PFSK-1 (cell line): Measurements from ENCODE around the gene PCBP1.

Source experiments
- FOXP2 ChIP-seq: optimal IDR thresholded peaks from 2 replicates; pipeline ENCODE3; 2011; ENCODE audit warnings: borderline replicate concordance, control low read depth, inconsistent platforms; ENCODE audit not compliant: insufficient read depth; ENCODE audit errors: extremely low read length, extremely low read depth
- POLR2AphosphoS5 ChIP-seq: IDR thresholded peaks from 2 replicates; pipeline ENCODE4 v1.6.1; 2012; ENCODE audit warnings: low read depth, mild to moderate bottlenecking, control low read depth, low read length, moderate library complexity
- TAF1 ChIP-seq: IDR thresholded peaks from 2 replicates; pipeline ENCODE4 v1.6.1; 2012; ENCODE audit warnings: low read length, control low read depth, borderline replicate concordance; ENCODE audit not compliant: insufficient read depth
- TF ChIP-seq, protein P1 (sequence below), 2 experiments: IDR thresholded peaks; 2 replicates each; pipeline versions ENCODE4 v1.6.1 to v1.8.0; 2011 to 2012; ENCODE audit warnings: low read depth in 2 of 2, low read length in 2 of 2, control low read depth in 1 of 2, inconsistent platforms in 1 of 2, mild to moderate bottlenecking in 1 of 2, moderate library complexity in 1 of 2; ENCODE audit not compliant: insufficient read depth in 1 of 2

DNA sequence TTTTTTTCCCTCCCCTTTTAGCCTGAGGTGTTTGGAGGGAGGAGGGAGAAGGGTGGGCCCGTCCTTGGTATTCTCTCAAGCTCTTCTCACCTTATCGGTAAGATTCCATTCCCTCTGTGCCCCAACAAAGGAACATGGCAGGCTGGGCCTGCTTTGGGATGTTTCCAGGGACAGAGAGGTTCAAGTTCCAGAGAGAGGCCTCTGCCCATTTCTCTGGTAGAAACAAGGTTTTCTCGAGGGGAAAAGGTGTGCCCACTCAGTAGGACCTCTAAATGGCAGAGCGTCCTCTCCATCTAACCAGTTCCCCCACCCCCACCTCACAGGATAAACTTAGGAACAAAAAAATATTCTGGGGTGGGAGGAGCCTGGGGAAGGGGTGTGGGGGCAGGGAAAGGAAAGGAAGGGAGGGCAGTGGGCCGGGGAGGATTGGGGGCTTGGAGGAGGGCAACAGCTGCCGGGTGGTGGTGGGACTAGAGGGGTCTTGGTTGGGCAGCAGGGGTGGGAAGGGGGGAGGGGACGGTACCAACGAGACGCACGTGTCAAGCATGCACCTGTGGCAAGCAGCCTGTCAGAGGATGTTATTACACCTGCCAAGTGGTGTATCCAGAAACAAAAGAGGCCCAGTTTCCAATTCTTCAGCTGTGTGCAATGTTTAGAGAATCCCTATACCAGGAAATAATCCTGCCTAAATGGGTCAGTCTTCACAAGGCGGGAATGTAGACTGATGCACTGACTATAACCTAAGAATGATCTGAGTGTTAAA is 2.1 kb downstream of the PCBP1 start:
- TF ChIP-seq, protein P1, sequence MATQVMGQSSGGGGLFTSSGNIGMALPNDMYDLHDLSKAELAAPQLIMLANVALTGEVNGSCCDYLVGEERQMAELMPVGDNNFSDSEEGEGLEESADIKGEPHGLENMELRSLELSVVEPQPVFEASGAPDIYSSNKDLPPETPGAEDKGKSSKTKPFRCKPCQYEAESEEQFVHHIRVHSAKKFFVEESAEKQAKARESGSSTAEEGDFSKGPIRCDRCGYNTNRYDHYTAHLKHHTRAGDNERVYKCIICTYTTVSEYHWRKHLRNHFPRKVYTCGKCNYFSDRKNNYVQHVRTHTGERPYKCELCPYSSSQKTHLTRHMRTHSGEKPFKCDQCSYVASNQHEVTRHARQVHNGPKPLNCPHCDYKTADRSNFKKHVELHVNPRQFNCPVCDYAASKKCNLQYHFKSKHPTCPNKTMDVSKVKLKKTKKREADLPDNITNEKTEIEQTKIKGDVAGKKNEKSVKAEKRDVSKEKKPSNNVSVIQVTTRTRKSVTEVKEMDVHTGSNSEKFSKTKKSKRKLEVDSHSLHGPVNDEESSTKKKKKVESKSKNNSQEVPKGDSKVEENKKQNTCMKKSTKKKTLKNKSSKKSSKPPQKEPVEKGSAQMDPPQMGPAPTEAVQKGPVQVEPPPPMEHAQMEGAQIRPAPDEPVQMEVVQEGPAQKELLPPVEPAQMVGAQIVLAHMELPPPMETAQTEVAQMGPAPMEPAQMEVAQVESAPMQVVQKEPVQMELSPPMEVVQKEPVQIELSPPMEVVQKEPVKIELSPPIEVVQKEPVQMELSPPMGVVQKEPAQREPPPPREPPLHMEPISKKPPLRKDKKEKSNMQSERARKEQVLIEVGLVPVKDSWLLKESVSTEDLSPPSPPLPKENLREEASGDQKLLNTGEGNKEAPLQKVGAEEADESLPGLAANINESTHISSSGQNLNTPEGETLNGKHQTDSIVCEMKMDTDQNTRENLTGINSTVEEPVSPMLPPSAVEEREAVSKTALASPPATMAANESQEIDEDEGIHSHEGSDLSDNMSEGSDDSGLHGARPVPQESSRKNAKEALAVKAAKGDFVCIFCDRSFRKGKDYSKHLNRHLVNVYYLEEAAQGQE (IDR thresholded peaks at IDR 0.05; ENCODE audit: insufficient read depth in 1 of 2, low read depth in 2 of 2, low read length in 2 of 2): no peak
- no peak for TF ChIP-seq FOXP2
- TF ChIP-seq POLR2AphosphoS5: no peak; the same call in 1 of the 2 replicates
- TF ChIP-seq TAF1: peak; percentile 34; the same call in 1 of the 2 replicates
